HepG2 (cell line): ENCODE measurements around the gene AAR2. TPM values are rescaled to one million over a fixed set of nuclear protein-coding genes. Genes with fewer than 3 reads are reported as not detected.

Experiments used
- FLYWCH1 ChIP-seq: sonication (generic); formaldehyde crosslinking; IDR thresholded peaks from 2 replicates; pipeline ENCODE4 v1.8.1; 2023; ENCODE audit warnings: mild to moderate bottlenecking, missing genetic modification reagents
- FOXO1 ChIP-seq: sonication (generic); formaldehyde crosslinking; IDR thresholded peaks from 2 replicates; pipeline ENCODE4 v1.4.0; 2020; ENCODE audit warnings: missing genetic modification reagents
- GTF3A ChIP-seq: sonication (generic); formaldehyde crosslinking; conservative IDR thresholded peaks from 2 replicates; pipeline ENCODE4 v1.4.0; 2020; ENCODE audit warnings: mild to moderate bottlenecking, missing genetic modification reagents
- HMG20A ChIP-seq: IDR thresholded peaks from 2 replicates; pipeline ENCODE4 v1.6.1; 2016; ENCODE audit warnings: borderline replicate concordance
- ZIK1 ChIP-seq: sonication (generic); formaldehyde crosslinking; IDR thresholded peaks from 2 replicates; pipeline ENCODE4 v1.5.0; 2020; ENCODE audit warnings: mild to moderate bottlenecking, low read depth, missing genetic modification reagents, borderline replicate concordance
- ZNF225 ChIP-seq: sonication (generic); formaldehyde crosslinking; IDR thresholded peaks from 2 replicates; pipeline ENCODE4 v1.4.0; 2020; ENCODE audit warnings: mild to moderate bottlenecking, missing genetic modification reagents
- ZNF343 ChIP-seq: sonication (generic); formaldehyde crosslinking; IDR thresholded peaks from 2 replicates; pipeline ENCODE4 v1.4.0; 2020; ENCODE audit warnings: mild to moderate bottlenecking, missing genetic modification reagents
- polyA plus RNA-seq, 8 experiments: library from polyadenylated mRNA; depleted of rRNA in 3 of 8; stranded (reverse) in 7 of 8; unstranded in 1 of 8; fragments of >200 nt; fragmentation: Illumina TruSeq in 4 of 8; extraction: Trizol in 4 of 8; gene quantifications; 2 replicates each; pipeline versions ENCODE4 v1.2.1 to v1.2.3, GENCODE V29; 2011 to 2016; ENCODE audit warnings: low read depth in 4 of 8, missing spikeins in 1 of 8, mixed read lengths in 1 of 8; ENCODE audit not compliant: insufficient read depth in 1 of 8
- total RNA-seq, 5 experiments: library from RNA; depleted of rRNA; stranded (reverse); fragments of >200 nt; fragmentation: Illumina TruSeq; extraction: Trizol; gene quantifications; 2 replicates each; pipeline ENCODE4 v1.2.3, GENCODE V29; 2016; ENCODE audit warnings: low read depth in 1 of 5
- TF ChIP-seq, protein P1 (sequence below), 2 experiments: IDR thresholded peaks; 2 replicates each; pipeline ENCODE4 v1.6.1; 2011 to 2012; ENCODE audit warnings: low read length in 2 of 2, borderline replicate concordance in 1 of 2, low read depth in 1 of 2, mild to moderate bottlenecking in 1 of 2, moderate library complexity in 1 of 2
- TF ChIP-seq, protein P2 (sequence below): sonication (generic); formaldehyde crosslinking; IDR thresholded peaks from 2 replicates; pipeline ENCODE4 v1.4.0; 2020; ENCODE audit warnings: missing genetic modification reagents, borderline replicate concordance
- TF ChIP-seq, protein P3 (sequence below), 2 experiments: fragments of 450-650 bp in 1 of 2; sonication (generic) in 1 of 2; formaldehyde crosslinking in 1 of 2; IDR thresholded peaks; 2 replicates each; pipeline versions ENCODE4 v1.6.1 to v1.8.0; 2016 to 2022; ENCODE audit warnings: antibody characterized with exemption in 1 of 2, mild to moderate bottlenecking in 1 of 2, missing genetic modification reagents in 1 of 2

AAR2 gene
- total and polyA plus RNA-seq, 2 of the 13 experiments (the other 11 are each of a cell fraction or from before 2014, with no cell fraction given) = 45.2 to 46.2 TPM

DNA sequence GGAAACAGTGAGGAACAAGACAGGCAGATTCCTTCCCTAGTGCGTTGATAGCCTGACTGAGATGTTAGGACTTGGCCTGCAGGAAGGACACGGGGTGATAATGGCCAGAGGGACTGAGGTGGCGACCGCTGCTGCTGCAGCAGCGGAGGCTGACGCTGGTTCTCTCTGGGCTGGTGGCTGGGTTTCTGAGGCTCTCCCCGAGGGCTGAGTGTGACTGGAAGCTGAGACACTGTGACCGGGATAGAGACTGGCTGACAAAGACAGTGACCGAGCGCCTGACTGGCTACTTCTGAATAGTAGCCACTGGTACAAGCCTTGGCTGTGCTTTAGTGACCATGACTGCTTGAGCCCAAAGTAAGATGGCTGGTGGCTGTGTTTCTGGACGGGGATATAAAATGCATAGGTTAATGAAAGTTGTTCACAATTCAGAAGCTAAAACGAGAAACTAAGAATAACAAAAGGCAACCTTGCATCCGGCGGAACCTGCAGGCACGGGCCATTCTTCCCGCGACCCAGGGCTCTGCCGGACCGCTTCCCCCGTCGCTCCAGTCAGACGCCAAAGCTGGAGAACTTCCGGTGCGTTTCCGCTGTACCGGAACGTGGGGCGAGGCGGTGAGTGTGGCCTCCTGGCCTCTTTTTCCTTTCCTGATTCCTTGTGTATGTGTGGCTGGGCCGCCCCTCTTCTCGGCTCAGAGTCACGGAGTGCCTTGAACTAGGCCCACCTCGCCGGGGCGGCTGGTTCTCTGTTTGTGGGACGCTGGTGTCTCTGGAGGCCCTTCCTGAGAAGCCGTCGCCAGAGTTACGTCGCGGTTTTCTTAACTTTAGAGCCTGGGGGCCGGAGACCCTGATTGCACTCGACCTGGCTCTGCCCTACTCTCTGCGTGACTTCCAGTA is at the start of gene AAR2 (continued):
- TF ChIP-seq, protein P1, sequence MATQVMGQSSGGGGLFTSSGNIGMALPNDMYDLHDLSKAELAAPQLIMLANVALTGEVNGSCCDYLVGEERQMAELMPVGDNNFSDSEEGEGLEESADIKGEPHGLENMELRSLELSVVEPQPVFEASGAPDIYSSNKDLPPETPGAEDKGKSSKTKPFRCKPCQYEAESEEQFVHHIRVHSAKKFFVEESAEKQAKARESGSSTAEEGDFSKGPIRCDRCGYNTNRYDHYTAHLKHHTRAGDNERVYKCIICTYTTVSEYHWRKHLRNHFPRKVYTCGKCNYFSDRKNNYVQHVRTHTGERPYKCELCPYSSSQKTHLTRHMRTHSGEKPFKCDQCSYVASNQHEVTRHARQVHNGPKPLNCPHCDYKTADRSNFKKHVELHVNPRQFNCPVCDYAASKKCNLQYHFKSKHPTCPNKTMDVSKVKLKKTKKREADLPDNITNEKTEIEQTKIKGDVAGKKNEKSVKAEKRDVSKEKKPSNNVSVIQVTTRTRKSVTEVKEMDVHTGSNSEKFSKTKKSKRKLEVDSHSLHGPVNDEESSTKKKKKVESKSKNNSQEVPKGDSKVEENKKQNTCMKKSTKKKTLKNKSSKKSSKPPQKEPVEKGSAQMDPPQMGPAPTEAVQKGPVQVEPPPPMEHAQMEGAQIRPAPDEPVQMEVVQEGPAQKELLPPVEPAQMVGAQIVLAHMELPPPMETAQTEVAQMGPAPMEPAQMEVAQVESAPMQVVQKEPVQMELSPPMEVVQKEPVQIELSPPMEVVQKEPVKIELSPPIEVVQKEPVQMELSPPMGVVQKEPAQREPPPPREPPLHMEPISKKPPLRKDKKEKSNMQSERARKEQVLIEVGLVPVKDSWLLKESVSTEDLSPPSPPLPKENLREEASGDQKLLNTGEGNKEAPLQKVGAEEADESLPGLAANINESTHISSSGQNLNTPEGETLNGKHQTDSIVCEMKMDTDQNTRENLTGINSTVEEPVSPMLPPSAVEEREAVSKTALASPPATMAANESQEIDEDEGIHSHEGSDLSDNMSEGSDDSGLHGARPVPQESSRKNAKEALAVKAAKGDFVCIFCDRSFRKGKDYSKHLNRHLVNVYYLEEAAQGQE (IDR thresholded peaks at IDR 0.05; ENCODE audit: borderline replicate concordance in 1 of 2, low read depth in 1 of 2, low read length in 2 of 2) = peak in 1 of 2 experiments; percentile 84; a peak in 2 of 4 replicates
- TF ChIP-seq GTF3A (CRISPR knock-in tag) (0 out of 2 replicates have a peak, but pooled peaks have one; percentile 85), ZNF225 (peak; percentile 96), FLYWCH1 (peak; percentile 93; the same call in 1 of the 2 replicates), FOXO1 (CRISPR knock-in tag) (peak; percentile 91), ZIK1 (peak; percentile 93; the same call in 1 of the 2 replicates), ZNF343 (CRISPR knock-in tag) (peak; percentile 93; the same call in 1 of the 2 replicates), HMG20A (no peak; the same call in 1 of the 2 replicates)
- TF ChIP-seq, protein P2, sequence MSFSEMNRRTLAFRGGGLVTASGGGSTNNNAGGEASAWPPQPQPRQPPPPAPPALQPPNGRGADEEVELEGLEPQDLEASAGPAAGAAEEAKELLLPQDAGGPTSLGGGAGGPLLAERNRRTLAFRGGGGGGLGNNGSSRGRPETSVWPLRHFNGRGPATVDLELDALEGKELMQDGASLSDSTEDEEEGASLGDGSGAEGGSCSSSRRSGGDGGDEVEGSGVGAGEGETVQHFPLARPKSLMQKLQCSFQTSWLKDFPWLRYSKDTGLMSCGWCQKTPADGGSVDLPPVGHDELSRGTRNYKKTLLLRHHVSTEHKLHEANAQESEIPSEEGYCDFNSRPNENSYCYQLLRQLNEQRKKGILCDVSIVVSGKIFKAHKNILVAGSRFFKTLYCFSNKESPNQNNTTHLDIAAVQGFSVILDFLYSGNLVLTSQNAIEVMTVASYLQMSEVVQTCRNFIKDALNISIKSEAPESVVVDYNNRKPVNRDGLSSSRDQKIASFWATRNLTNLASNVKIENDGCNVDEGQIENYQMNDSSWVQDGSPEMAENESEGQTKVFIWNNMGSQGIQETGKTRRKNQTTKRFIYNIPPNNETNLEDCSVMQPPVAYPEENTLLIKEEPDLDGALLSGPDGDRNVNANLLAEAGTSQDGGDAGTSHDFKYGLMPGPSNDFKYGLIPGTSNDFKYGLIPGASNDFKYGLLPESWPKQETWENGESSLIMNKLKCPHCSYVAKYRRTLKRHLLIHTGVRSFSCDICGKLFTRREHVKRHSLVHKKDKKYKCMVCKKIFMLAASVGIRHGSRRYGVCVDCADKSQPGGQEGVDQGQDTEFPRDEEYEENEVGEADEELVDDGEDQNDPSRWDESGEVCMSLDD = no peak
- TF ChIP-seq, protein P3, sequence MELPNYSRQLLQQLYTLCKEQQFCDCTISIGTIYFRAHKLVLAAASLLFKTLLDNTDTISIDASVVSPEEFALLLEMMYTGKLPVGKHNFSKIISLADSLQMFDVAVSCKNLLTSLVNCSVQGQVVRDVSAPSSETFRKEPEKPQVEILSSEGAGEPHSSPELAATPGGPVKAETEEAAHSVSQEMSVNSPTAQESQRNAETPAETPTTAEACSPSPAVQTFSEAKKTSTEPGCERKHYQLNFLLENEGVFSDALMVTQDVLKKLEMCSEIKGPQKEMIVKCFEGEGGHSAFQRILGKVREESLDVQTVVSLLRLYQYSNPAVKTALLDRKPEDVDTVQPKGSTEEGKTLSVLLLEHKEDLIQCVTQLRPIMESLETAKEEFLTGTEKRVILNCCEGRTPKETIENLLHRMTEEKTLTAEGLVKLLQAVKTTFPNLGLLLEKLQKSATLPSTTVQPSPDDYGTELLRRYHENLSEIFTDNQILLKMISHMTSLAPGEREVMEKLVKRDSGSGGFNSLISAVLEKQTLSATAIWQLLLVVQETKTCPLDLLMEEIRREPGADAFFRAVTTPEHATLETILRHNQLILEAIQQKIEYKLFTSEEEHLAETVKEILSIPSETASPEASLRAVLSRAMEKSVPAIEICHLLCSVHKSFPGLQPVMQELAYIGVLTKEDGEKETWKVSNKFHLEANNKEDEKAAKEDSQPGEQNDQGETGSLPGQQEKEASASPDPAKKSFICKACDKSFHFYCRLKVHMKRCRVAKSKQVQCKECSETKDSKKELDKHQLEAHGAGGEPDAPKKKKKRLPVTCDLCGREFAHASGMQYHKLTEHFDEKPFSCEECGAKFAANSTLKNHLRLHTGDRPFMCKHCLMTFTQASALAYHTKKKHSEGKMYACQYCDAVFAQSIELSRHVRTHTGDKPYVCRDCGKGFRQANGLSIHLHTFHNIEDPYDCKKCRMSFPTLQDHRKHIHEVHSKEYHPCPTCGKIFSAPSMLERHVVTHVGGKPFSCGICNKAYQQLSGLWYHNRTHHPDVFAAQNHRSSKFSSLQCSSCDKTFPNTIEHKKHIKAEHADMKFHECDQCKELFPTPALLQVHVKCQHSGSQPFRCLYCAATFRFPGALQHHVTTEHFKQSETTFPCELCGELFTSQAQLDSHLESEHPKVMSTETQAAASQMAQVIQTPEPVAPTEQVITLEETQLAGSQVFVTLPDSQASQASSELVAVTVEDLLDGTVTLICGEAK (IDR thresholded peaks at IDR 0.05) = peak; percentile 97
- TF ChIP-seq, protein P3 (CRISPR knock-in tag; IDR thresholded peaks at IDR 0.05) = peak; percentile 95
